IMR-90 (cell line): ENCODE data around the gene CPSF4.

Experiments used
- CTCF ChIP-seq: conservative IDR thresholded peaks from 2 replicates; pipeline ENCODE4 v1.5.1; 2012; ENCODE audit warnings: mild to moderate bottlenecking, low read depth, low read length, improper control_type of control experiment
- POLR2A ChIP-seq: IDR thresholded peaks from 2 replicates; pipeline ENCODE4 v1.6.1; 2012; ENCODE audit warnings: mild to moderate bottlenecking, low read depth, low read length
- RCOR1 ChIP-seq: IDR thresholded peaks from 2 replicates; pipeline ENCODE4 v1.6.1; 2012; ENCODE audit warnings: mild to moderate bottlenecking, low read length, improper control_type of control experiment; ENCODE audit not compliant: insufficient replicate concordance
- TF ChIP-seq, protein P1 (sequence below): fragments of 150-350 bp; IDR thresholded peaks from 2 replicates; pipeline ENCODE4 v1.6.1; 2017; ENCODE audit warnings: mild to moderate bottlenecking, antibody characterized with exemption, low read length, low read depth

DNA sequence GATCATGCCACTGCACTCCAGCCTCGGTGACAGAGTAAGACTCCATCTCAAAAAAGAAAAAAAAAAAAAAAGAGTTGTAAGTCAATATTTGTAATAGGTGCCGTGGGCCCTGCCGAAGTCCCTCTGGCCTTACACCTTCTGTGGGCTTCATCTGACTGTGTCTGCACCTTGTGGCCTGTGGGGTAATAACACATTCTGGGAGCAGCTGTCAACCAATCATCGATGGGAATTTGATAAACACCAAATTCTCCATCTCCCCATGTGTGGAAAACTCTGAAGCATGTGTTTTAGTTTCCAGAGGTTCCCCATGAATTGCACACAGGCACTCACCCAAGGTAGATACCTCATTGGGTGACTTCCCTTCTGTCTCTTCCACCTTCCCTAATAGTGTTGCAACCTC, 50.5 kb downstream of the CPSF4 start:
- TF ChIP-seq CTCF (no peak), RCOR1 (no peak), POLR2A (no peak)
- TF ChIP-seq, protein P1, sequence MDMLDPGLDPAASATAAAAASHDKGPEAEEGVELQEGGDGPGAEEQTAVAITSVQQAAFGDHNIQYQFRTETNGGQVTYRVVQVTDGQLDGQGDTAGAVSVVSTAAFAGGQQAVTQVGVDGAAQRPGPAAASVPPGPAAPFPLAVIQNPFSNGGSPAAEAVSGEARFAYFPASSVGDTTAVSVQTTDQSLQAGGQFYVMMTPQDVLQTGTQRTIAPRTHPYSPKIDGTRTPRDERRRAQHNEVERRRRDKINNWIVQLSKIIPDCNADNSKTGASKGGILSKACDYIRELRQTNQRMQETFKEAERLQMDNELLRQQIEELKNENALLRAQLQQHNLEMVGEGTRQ, result no peak
